ENCODE results near the gene RNH1.

Gene RNH1

GRCh38 chr11:541433-541885 lies 34.4 kb upstream of the RNH1 start:
- no peaks in the 10 kb centered on the region for H3K9me3 Mint-ChIP-seq
- H3K4me1 Mint-ChIP-seq, result no peaks in the 10 kb centered on the region
- no peaks in the 10 kb centered on the region for H3K36me3 Mint-ChIP-seq
- H3K27me3 Mint-ChIP-seq, result no peaks in the 10 kb centered on the region
- H3K27ac Mint-ChIP-seq, result no peak overlapping the region
- no peak overlapping the region for H3K4me3 Mint-ChIP-seq

DNA sequence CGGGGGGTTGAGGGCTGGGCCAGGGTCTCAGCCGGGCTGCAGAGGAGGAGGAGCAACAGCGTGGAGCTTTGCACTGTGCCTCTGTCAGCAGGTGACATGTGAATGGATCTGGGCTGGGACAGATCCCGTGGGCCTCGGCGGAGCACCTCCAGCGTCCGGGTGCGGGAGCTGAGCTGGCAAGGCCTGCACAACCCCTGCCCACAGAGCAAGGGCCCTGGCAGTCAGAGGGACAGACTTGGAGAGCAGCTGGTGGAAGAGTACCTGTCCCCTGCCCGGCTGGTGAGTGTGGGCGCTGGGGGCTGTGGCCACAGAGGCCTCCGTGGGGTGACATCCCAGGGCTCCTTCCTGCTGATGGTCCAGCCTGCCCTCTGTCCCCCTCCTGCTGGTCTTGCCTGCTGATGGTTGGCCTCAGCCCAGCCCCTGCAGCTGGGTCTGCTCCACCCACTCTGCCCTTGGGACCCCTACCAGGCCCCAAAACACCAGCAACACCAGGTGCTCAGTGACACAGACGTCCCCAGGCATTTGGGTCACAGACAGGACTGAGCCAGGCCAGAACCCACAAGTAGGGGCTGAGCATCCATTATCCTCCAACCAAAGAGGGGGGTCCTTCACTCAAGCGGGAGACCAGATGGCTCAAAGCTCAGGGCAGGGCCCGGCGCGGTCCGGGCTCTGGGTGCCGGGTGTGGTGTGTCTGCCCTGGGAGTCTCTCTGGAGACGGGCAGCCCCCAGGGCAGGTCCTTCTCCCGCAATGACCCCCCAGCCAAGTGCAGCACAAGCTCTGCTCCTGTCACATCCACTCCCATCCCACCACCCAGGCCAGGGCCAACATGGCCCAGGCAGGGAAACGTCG lies 33.8 kb upstream of the RNH1 start:
- Mint-ChIP-seq H3K9me3 (no peaks in the 10 kb centered on the region), H3K4me3 (no peak overlapping the region), H3K4me1 (peaks cover 3% of the 10 kb centered on the region), H3K27me3 (no peaks in the 10 kb centered on the region), H3K27ac (no peak overlapping the region), H3K36me3 (no peaks in the 10 kb centered on the region)

- H3K27me3 Mint-ChIP-seq, result no peaks in the 10 kb centered on the region
- H3K9me3 Mint-ChIP-seq, result no peaks in the 10 kb centered on the region
- no peak overlapping the region for H3K27ac Mint-ChIP-seq
- peaks cover 3% of the 10 kb centered on the region for H3K4me1 Mint-ChIP-seq
- no peak overlapping the region for H3K4me3 Mint-ChIP-seq
- no peaks in the 10 kb centered on the region for H3K36me3 Mint-ChIP-seq
Measured at GRCh38 chr11:539971-540481, 33.0 kb upstream of the RNH1 start.

GRCh38 chr11:538431-539051 lies 31.5 kb upstream of the RNH1 start:
- H3K27ac Mint-ChIP-seq, result no peak overlapping the region
- H3K27me3 Mint-ChIP-seq, result no peaks in the 10 kb centered on the region
- H3K4me3 Mint-ChIP-seq, result no peak overlapping the region
- no peaks in the 10 kb centered on the region for H3K36me3 Mint-ChIP-seq
- H3K4me1 Mint-ChIP-seq, result peaks cover 3% of the 10 kb centered on the region
- H3K9me3 Mint-ChIP-seq, result no peaks in the 10 kb centered on the region

GRCh38 chr11:537622-538430 lies 30.8 kb upstream of the RNH1 start:
- Mint-ChIP-seq H3K36me3 (no peaks in the 10 kb centered on the region), H3K27ac (no peak overlapping the region), H3K4me3 (peak overlapping the region; percentile 64), H3K4me1 (peaks cover 3% of the 10 kb centered on the region), H3K27me3 (no peaks in the 10 kb centered on the region), H3K9me3 (no peaks in the 10 kb centered on the region)

- H3K36me3 Mint-ChIP-seq, result no peaks in the 10 kb centered on the region
- peaks cover 3% of the 10 kb centered on the region for H3K4me1 Mint-ChIP-seq
- H3K27me3 Mint-ChIP-seq, result no peaks in the 10 kb centered on the region
- H3K4me3 Mint-ChIP-seq, result peak within 1 kb of the TSS; percentile 96
- H3K27ac Mint-ChIP-seq, result peak within 1 kb of the TSS; percentile 90
- no peaks in the 10 kb centered on the region for H3K9me3 Mint-ChIP-seq
Measured at GRCh38 chr11:536841-537621, 30.0 kb upstream of the RNH1 start, which contains the start of gene LRRC56. Gene LRRC56 (plus strand): TSS chr11:537527. CDS start chr11:540685, 3,158 bp downstream.

DNA sequence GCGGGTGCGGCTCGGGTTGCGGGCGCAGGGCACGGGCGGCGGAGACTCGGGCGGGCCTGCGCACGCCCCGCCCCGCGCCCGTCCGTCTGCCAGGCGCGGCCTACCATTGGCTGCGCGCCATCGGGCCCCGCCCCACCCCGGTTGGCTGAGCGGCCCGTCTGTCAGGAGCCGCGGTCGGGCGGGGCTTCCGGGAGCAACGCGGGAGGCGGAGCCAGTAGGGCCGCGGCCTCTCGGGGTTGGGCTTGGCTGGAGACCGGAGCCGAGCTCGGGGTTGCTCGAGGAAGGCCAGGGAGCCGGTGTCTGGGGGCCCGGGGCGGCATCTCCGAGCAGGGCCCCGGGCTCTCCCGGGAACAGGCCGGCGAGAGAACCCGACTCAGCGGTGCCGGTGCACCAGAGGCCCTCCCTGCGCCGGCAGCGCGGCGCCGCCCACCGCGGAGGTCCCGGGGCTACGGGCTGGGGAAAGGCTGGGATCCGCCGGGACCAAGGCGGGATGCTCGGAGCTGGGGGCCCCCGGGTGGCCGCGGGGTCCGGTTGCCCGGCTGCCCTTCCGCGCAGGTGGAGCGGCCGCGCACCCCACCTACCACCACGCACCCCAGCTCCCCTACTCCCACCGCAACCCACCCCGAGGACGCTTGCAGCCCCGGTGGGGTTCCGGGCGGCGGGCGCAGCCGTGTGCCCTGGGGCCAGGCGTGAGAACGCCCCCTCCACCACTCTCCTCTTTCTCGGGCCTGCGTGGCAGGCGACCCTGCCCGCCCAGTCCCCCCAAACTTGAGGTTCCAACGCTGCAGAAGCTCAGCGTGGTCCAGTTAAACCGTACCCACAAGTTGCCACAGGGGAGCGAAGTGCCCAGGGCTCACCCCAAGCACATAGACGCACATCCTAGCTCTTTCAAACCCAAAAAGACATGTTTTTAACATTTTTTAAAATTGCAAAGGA lies 28.7 kb upstream of the RNH1 start, which contains the start of gene HRAS:
Gene HRAS, minus strand, starts transcription at position 58 of the 936 bp plus-strand sequence.
- Mint-ChIP-seq H3K27ac (peak within 1 kb of the TSS; percentile 90), H3K4me3 (peak within 1 kb of the TSS; percentile 96), H3K4me1 (peaks cover 3% of the 10 kb centered on the region)

DNA sequence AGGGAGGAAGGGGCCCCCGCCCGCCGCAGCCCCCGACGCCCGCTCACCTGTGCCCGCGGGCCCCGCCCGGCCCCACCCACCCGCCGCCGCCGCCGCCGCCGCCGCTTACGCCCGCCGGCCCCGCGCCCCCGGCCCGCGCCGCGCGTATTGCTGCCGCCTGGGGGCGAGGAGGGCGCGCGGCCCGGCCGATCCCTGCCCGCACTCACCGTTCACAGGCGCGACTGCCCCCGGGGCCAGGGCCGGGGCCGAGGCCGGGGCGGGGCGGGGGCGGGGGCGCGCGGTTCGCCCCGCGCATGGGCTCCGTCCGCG lies 28.1 kb upstream of the RNH1 start:
- Mint-ChIP-seq H3K36me3 (no peaks in the 10 kb centered on the region), H3K9me3 (no peaks in the 10 kb centered on the region), H3K4me3 (no peak overlapping the region), H3K27me3 (no peaks in the 10 kb centered on the region), H3K27ac (no peak overlapping the region), H3K4me1 (peaks cover 3% of the 10 kb centered on the region)

More for the DNA sequence above, 28.7 kb upstream of the RNH1 start, which contains the start of gene HRAS:
- Mint-ChIP-seq H3K36me3 (no peaks in the 10 kb centered on the region), H3K9me3 (no peaks in the 10 kb centered on the region), H3K27me3 (no peaks in the 10 kb centered on the region)

DNA sequence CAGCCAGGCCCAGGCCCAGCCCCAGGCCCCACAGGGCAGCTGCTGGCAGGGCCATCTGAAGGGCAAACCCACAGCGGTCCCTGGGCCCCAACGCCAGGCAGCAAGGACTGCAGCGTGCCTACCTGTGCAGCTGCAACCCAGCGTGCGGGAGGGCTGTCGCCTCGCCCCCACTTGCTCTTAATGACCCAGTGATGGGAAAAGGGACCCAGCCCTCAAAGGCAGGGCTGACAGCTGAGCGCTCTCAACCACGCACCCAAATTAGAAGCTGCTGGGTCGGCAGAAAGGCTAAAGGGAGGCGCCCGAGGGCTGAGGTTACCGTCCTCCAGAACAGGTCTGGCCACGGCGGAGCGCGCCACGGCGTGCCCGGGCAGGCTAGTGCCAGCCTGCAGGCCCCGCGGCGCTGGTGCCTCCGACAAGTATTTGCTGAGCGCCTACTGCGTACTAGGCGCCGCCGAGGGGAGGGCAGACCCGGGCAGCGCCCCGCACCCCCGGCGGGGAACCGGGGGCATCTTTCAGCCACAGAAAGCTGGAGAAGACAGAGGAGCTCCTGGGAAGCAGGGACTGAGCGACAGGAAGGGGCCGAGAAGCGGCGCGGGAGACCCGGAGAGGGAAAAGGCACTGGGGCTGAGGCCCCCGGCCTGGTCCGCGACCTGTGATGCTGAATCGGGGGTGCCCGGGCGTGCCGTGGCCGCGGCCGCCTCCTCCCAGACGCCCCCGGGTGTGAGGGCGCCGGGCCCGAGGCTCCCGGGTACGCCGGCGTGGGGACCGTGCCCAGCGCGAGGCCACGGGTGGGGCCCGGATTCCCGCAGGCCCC lies 27.6 kb upstream of the RNH1 start:
- H3K27me3 Mint-ChIP-seq, result no peaks in the 10 kb centered on the region
- H3K4me1 Mint-ChIP-seq, result peaks cover 3% of the 10 kb centered on the region
- peak overlapping the region; percentile 76 for H3K4me3 Mint-ChIP-seq
- H3K27ac Mint-ChIP-seq, result no peak overlapping the region
- no peaks in the 10 kb centered on the region for H3K36me3 Mint-ChIP-seq
- no peaks in the 10 kb centered on the region for H3K9me3 Mint-ChIP-seq

- Mint-ChIP-seq H3K27me3 (no peaks in the 10 kb centered on the region), H3K4me1 (peaks cover 3% of the 10 kb centered on the region), H3K4me3 (peak overlapping the region; percentile 47), H3K27ac (no peak overlapping the region), H3K36me3 (no peaks in the 10 kb centered on the region), H3K9me3 (no peaks in the 10 kb centered on the region)
Measured at GRCh38 chr11:533586-534395, 26.7 kb upstream of the RNH1 start.

DNA sequence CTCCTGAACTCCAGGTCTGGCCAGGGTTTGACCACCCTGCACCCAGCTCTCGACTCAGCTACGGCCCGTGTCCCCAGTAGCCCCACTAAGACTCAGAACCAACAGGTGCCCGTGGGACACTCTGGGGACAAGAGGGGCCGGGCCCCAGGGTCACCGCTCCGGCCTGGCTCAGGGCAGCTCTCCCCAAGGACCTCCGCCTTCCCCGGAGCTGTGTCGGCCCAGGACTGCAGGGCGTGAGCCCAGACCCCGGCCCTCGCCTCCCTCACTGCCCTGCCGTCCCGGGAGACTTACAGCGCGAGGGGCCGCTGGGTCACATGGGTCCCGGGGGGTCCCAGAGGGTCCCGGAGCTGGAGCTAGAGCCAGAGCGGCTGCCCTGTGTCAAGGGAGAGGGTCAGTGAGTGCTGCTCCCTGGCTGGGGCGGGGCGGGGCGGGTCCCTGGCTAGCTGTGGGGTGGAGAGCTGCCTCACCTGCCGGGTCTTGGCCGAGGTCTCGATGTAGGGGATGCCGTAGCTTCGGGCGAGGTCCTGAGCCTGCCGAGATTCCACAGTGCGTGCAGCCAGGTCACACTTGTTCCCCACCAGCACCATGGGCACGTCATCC lies 26.0 kb upstream of the RNH1 start:
- no peak overlapping the region for H3K27ac Mint-ChIP-seq
- H3K9me3 Mint-ChIP-seq, result no peaks in the 10 kb centered on the region
- H3K4me1 Mint-ChIP-seq, result peaks cover 3% of the 10 kb centered on the region
- H3K4me3 Mint-ChIP-seq, result peak overlapping the region; percentile 47
- no peaks in the 10 kb centered on the region for H3K36me3 Mint-ChIP-seq
- no peaks in the 10 kb centered on the region for H3K27me3 Mint-ChIP-seq

DNA sequence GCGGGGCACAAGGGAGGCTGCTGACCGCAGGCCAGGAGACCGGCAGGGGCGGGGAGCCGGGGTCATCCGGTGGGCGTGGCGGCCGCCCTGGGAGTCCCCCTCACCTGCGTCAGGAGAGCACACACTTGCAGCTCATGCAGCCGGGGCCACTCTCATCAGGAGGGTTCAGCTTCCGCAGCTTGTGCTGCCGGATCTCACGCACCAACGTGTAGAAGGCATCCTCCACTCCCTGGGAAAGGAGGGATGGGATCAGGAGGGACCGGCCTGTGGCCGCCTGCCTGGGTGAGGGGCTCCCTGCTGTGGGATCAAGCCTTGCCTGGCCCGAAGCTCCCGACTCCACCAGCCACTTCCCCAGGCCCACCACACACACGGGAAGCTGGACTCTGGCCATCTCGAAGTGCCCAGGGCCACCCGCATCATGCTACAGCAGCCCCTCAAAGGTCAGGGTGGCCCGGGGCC lies 25.5 kb upstream of the RNH1 start:
- Mint-ChIP-seq H3K4me3 (no peak overlapping the region), H3K36me3 (no peaks in the 10 kb centered on the region), H3K27me3 (no peaks in the 10 kb centered on the region), H3K9me3 (no peaks in the 10 kb centered on the region), H3K4me1 (peaks cover 3% of the 10 kb centered on the region), H3K27ac (no peak overlapping the region)

Data from activated naive CD4-positive, alpha-beta T cell treated with anti-CD3 and anti-CD28 coated beads, Interleukin-2, amount 50 U/mL, for 24 hours (primary cell).